Subcutaneous adipose tissue (tissue), 4 donors: ENCODE data around the gene COG3. TPM values are rescaled to one million over a fixed set of nuclear protein-coding genes. Genes with fewer than 3 reads are reported as not detected.

Experiments
- CTCF ChIP-seq: fragments of 450-650 bp; IDR thresholded peaks from one replicate; pipeline ENCODE4 v1.5.1; 2016; ENCODE audit warnings: low read depth, mild to moderate bottlenecking, control low read depth, antibody characterized with exemption, moderate library complexity
- total RNA-seq, 4 donors: library from RNA; depleted of rRNA; stranded (reverse); fragments of >200 nt; gene quantifications; one replicate each; pipeline ENCODE4 v1.1.0, GENCODE V29; 2016

Gene COG3
- total RNA-seq, 4 donors from 2014 or later: 19.0 to 32.1 (median 26.7) TPM

- no peak for TF ChIP-seq CTCF
These were observed 46.8 kb downstream of the COG3 start for GRCh38 chr13:45511310-45512097.

DNA sequence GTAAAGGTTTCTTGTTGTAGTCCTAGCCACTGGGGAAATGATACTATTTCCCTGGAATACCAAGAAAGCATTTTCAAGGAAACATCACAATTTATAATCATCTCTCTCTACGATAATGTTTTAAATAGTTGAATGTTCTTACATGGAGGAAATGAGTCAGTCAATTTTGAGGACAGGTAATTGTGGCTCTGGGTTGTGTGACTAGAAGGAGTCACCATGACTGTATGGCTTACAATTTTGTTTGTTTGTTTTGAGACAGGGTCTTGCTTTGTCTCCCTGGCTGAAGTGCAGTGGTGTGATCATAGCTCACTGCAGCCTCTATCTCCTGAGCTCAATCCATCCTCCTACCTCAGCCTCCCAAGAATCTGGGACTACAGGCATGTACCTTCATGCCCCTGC lies 47.4 kb downstream of the COG3 start:
- TF ChIP-seq CTCF: no peak

GRCh38 chr13:45516757-45517156 lies 52.0 kb downstream of the COG3 start:
- no peak for TF ChIP-seq CTCF

- TF ChIP-seq CTCF: no peak
These were observed 53.9 kb downstream of the COG3 start for GRCh38 chr13:45518525-45519245.

DNA sequence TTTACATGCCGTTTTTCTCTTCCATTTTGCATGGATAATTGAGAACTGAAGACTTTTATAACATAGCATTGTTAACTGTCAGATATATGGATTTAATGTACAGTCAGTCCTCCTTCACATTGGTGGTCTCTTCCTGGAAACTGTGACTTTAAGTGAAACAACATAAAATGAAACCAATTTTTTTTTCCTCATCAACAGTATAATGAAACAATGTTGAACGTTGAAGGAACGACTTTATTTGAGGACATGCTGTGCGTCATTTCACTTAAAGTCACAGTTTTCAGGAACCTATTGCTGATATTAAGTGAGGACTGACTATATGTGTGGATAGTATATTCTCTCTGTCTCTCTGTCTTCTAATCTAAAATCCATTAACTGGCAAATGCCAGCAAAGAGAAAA lies 54.8 kb downstream of the COG3 start:
- TF ChIP-seq CTCF: no peak

GRCh38 chr13:45521297-45521696 lies 56.6 kb downstream of the COG3 start:
- no peak for TF ChIP-seq CTCF

DNA sequence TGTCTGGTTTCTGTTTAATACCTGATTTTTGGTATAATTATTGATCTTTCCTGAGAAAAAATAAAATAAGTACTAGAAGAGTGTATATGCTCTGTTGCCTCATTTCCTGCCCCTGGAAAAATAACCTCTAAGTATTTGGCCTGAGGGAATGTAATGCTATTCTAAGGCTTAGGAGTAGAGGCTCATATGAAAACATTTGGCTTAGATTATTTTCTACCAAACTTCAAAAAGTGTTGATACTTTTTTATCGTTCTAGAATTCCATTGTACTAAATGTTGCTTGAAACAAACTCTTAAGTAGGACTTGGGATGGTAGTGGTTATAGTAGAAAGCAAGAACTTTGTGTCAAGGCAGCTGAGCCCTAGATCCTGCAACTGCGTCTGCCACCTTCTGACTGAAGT lies 57.8 kb downstream of the COG3 start:
- TF ChIP-seq CTCF: no peak
